ENCODE measurements around the gene TUBG1.

TUBG1 gene

GRCh38 chr17:42565523-42566214 lies 43.8 kb upstream of the TUBG1 start:
- no CpG with 5 or more reads among the region's 16 CpGs for WGBS (ENCODE audit: extremely low coverage, insufficient coverage, insufficient read length)
- H4K8ac ChIP-seq (ENCODE audit: low read depth, low read length): no peak overlapping the region

GRCh38 chr17:42566215-42566882 lies 43.1 kb upstream of the TUBG1 start:
- peak overlapping the region; percentile 1 for H2BK5ac ChIP-seq (ENCODE audit: low read depth, low read length, poor library complexity)
- peak overlapping the region; percentile 24 for H3K9ac ChIP-seq (ENCODE audit: low read length)
- H3K27ac ChIP-seq (ENCODE audit: low read depth, low read length): peak overlapping the region; percentile 57
- H3K18ac ChIP-seq (ENCODE audit: low read length): peak overlapping the region; percentile 12
- H3K4me1 ChIP-seq (ENCODE audit: control insufficient read depth in 1 of 2, insufficient read depth in 2 of 2, low read length in 2 of 2): peaks cover 14 to 16% of the 10 kb centered on the region in 2 experiments
- H3K14ac ChIP-seq (ENCODE audit: low read length): peak overlapping the region; percentile 91
- H2BK120ac ChIP-seq (ENCODE audit: insufficient read depth, low read length, poor library complexity): peak overlapping the region; percentile 12
- H2BK12ac ChIP-seq (ENCODE audit: low read length): peak overlapping the region; percentile 42
- no peak overlapping the region for H3K23ac ChIP-seq (ENCODE audit: low read length)
- H2AK5ac ChIP-seq (ENCODE audit: low read length): peak overlapping the region; percentile 96
- H3K4me2 ChIP-seq (ENCODE audit: low read length): peak overlapping the region; percentile 63
- peak overlapping the region; percentile 7 for H3K4ac ChIP-seq (ENCODE audit: low read depth, low read length)
- H3K79me2 ChIP-seq (ENCODE audit: control insufficient read depth, insufficient read depth, low read length, poor library complexity): peaks cover 12% of the 10 kb centered on the region
- H4K91ac ChIP-seq (ENCODE audit: low read depth, low read length): peak overlapping the region; percentile 90
- H3K4me3 ChIP-seq (ENCODE audit: low read depth, low read length): peak overlapping the region; percentile 88
- peaks cover 53 to 55% of the 10 kb centered on the region in 2 experiments for H3K36me3 ChIP-seq (ENCODE audit: control insufficient read depth in 1 of 2, insufficient read depth in 2 of 2, low read length in 2 of 2)
- H4K12ac ChIP-seq (ENCODE audit: low read depth, low read length): peak overlapping the region; percentile 96
- H3K79me1 ChIP-seq (ENCODE audit: low read length): peaks cover 15% of the 10 kb centered on the region
- no peak for DNase-seq
- no peaks in the 10 kb centered on the region for H3K9me3 ChIP-seq (ENCODE audit: insufficient read depth, low read depth, low read length)
- no peaks in the 10 kb centered on the region for H3K27me3 ChIP-seq (ENCODE audit: insufficient read depth, low read length)
- H2AFZ ChIP-seq (ENCODE audit: insufficient read depth, low read length, poor library complexity): peak overlapping the region; percentile 41
- WGBS (ENCODE audit: extremely low coverage, insufficient coverage, insufficient read length): no CpG with 5 or more reads among the region's 28 CpGs
- peak overlapping the region; percentile 82 for H4K8ac ChIP-seq (ENCODE audit: low read depth, low read length)

More at GRCh38 chr17:42565523-42566214, 43.8 kb upstream of the TUBG1 start:
- H4K12ac ChIP-seq (ENCODE audit: low read depth, low read length): no peak overlapping the region
- no peak overlapping the region for H4K91ac ChIP-seq (ENCODE audit: low read depth, low read length)
- H3K18ac ChIP-seq (ENCODE audit: low read length): no peak overlapping the region
- H3K27me3 ChIP-seq (ENCODE audit: insufficient read depth, low read length): no peaks in the 10 kb centered on the region
- H2AK5ac ChIP-seq (ENCODE audit: low read length): no peak overlapping the region
- peaks cover 12% of the 10 kb centered on the region for H3K79me2 ChIP-seq (ENCODE audit: control insufficient read depth, insufficient read depth, low read length, poor library complexity)
- H2BK12ac ChIP-seq (ENCODE audit: low read length): no peak overlapping the region
- no peak overlapping the region for H3K27ac ChIP-seq (ENCODE audit: low read depth, low read length)
- H3K4me3 ChIP-seq (ENCODE audit: low read depth, low read length): no peak overlapping the region
- no peak overlapping the region for H3K9ac ChIP-seq (ENCODE audit: low read length)
- no peak overlapping the region for H3K4ac ChIP-seq (ENCODE audit: low read depth, low read length)
- H2BK120ac ChIP-seq (ENCODE audit: insufficient read depth, low read length, poor library complexity): no peak overlapping the region
- peaks cover 14 to 16% of the 10 kb centered on the region in 2 experiments for H3K4me1 ChIP-seq (ENCODE audit: control insufficient read depth in 1 of 2, insufficient read depth in 2 of 2, low read length in 2 of 2)
- no peak overlapping the region for H3K4me2 ChIP-seq (ENCODE audit: low read length)
- H2AFZ ChIP-seq (ENCODE audit: insufficient read depth, low read length, poor library complexity): no peak overlapping the region
- H3K14ac ChIP-seq (ENCODE audit: low read length): no peak overlapping the region
- H3K79me1 ChIP-seq (ENCODE audit: low read length): peaks cover 15% of the 10 kb centered on the region
- no peak for DNase-seq
- no peaks in the 10 kb centered on the region for H3K9me3 ChIP-seq (ENCODE audit: insufficient read depth, low read depth, low read length)
- peaks cover 47 to 49% of the 10 kb centered on the region in 2 experiments for H3K36me3 ChIP-seq (ENCODE audit: control insufficient read depth in 1 of 2, insufficient read depth in 2 of 2, low read length in 2 of 2)
- H3K23ac ChIP-seq (ENCODE audit: low read length): no peak overlapping the region
- no peak overlapping the region for H2BK5ac ChIP-seq (ENCODE audit: low read depth, low read length, poor library complexity)

GRCh38 chr17:42566883-42567573 lies 42.5 kb upstream of the TUBG1 start, which contains the start of gene MLX:
MLX (plus strand) TSS chr17:42567100; CDS start chr17:42567125, 25 bp downstream.
- Histone ChIP-seq H3K36me3 (ENCODE audit: control insufficient read depth in 1 of 2, insufficient read depth in 2 of 2, low read length in 2 of 2) (peaks cover 59 to 61% of the 10 kb centered on the region in 2 experiments), H3K27ac (ENCODE audit: low read depth, low read length) (peak within 1 kb of the TSS; percentile 57), H4K8ac (ENCODE audit: low read depth, low read length) (peak within 1 kb of the TSS; percentile 82), H2BK120ac (ENCODE audit: insufficient read depth, low read length, poor library complexity) (peak within 1 kb of the TSS; percentile 57), H3K4me1 (ENCODE audit: control insufficient read depth in 1 of 2, insufficient read depth in 2 of 2, low read length in 2 of 2) (peaks cover 13 to 14% of the 10 kb centered on the region in 2 experiments), H3K79me2 (ENCODE audit: control insufficient read depth, insufficient read depth, low read length, poor library complexity) (peaks cover 12% of the 10 kb centered on the region), H3K9me3 (ENCODE audit: insufficient read depth, low read depth, low read length) (no peaks in the 10 kb centered on the region), H3K18ac (ENCODE audit: low read length) (peak within 1 kb of the TSS; percentile 62), H4K91ac (ENCODE audit: low read depth, low read length) (peak within 1 kb of the TSS; percentile 92), H2AK5ac (ENCODE audit: low read length) (peak within 1 kb of the TSS; percentile 96), H2BK12ac (ENCODE audit: low read length) (peak within 1 kb of the TSS; percentile 42), H2BK5ac (ENCODE audit: low read depth, low read length, poor library complexity) (peak within 1 kb of the TSS; percentile 42), H4K12ac (ENCODE audit: low read depth, low read length) (peak within 1 kb of the TSS; percentile 96), H3K23ac (ENCODE audit: low read length) (no peak within 1 kb of the TSS), H3K4me2 (ENCODE audit: low read length) (peak within 1 kb of the TSS; percentile 88), H3K14ac (ENCODE audit: low read length) (peak within 1 kb of the TSS; percentile 91), H3K79me1 (ENCODE audit: low read length) (peaks cover 11% of the 10 kb centered on the region), H2AFZ (ENCODE audit: insufficient read depth, low read length, poor library complexity) (peak within 1 kb of the TSS; percentile 41), H3K4ac (ENCODE audit: low read depth, low read length) (peak within 1 kb of the TSS; percentile 93), H3K4me3 (ENCODE audit: low read depth, low read length) (peak within 1 kb of the TSS; percentile 88), H3K27me3 (ENCODE audit: insufficient read depth, low read length) (no peaks in the 10 kb centered on the region), H3K9ac (ENCODE audit: low read length) (peak within 1 kb of the TSS; percentile 67)
- peak; percentile 93 to 97 for DNase-seq
- no CpG with 5 or more reads among the region's 72 CpGs for WGBS (ENCODE audit: extremely low coverage, insufficient coverage, insufficient read length)

- peaks cover 9% of the 10 kb centered on the region for H3K79me2 ChIP-seq (ENCODE audit: control insufficient read depth, insufficient read depth, low read length, poor library complexity)
- H3K27ac ChIP-seq (ENCODE audit: low read depth, low read length): no peak overlapping the region
- H3K36me3 ChIP-seq (ENCODE audit: control insufficient read depth in 1 of 2, insufficient read depth in 2 of 2, low read length in 2 of 2): peaks cover 72 to 75% of the 10 kb centered on the region in 2 experiments
- no peak overlapping the region for H2AFZ ChIP-seq (ENCODE audit: insufficient read depth, low read length, poor library complexity)
- H3K9me3 ChIP-seq (ENCODE audit: insufficient read depth, low read depth, low read length): no peaks in the 10 kb centered on the region
- H4K8ac ChIP-seq (ENCODE audit: low read depth, low read length): no peak overlapping the region
- no peak overlapping the region for H2BK5ac ChIP-seq (ENCODE audit: low read depth, low read length, poor library complexity)
- H3K9ac ChIP-seq (ENCODE audit: low read length): no peak overlapping the region
- WGBS (ENCODE audit: extremely low coverage, insufficient coverage, insufficient read length): no CpG with 5 or more reads among the region's 14 CpGs
- H3K4me2 ChIP-seq (ENCODE audit: low read length): no peak overlapping the region
- no peak overlapping the region for H3K4me3 ChIP-seq (ENCODE audit: low read depth, low read length)
- H2AK5ac ChIP-seq (ENCODE audit: low read length): no peak overlapping the region
- H4K91ac ChIP-seq (ENCODE audit: low read depth, low read length): no peak overlapping the region
- H2BK12ac ChIP-seq (ENCODE audit: low read length): no peak overlapping the region
- H3K4me1 ChIP-seq (ENCODE audit: control insufficient read depth in 1 of 2, insufficient read depth in 2 of 2, low read length in 2 of 2): peaks cover 8 to 9% of the 10 kb centered on the region in 2 experiments
- H3K18ac ChIP-seq (ENCODE audit: low read length): no peak overlapping the region
- H3K4ac ChIP-seq (ENCODE audit: low read depth, low read length): no peak overlapping the region
- H3K79me1 ChIP-seq (ENCODE audit: low read length): peaks cover 11% of the 10 kb centered on the region
- no peak overlapping the region for H2BK120ac ChIP-seq (ENCODE audit: insufficient read depth, low read length, poor library complexity)
- H4K12ac ChIP-seq (ENCODE audit: low read depth, low read length): no peak overlapping the region
- H3K23ac ChIP-seq (ENCODE audit: low read length): no peak overlapping the region
- no peak for DNase-seq
- H3K14ac ChIP-seq (ENCODE audit: low read length): no peak overlapping the region
- no peaks in the 10 kb centered on the region for H3K27me3 ChIP-seq (ENCODE audit: insufficient read depth, low read length)
Measured at GRCh38 chr17:42568341-42569111, 41.0 kb upstream of the TUBG1 start.
